COLO668 (cell line): Measurements from ENCODE around the gene KRTAP12-3.
A peak's percentile ranks its signal among the peaks of the same experiment; 100 is the strongest.

ENCODE experiments used
- DNase-seq: peaks from one replicate; lab custom pipeline; 2025; ENCODE audit not compliant: unreplicated experiment; lab: John Stamatoyannopoulos, UW

The KRTAP12-3 gene

GRCh38 chr21:44701541-44701940, 43.8 kb downstream of the KRTAP12-3 start:
- no peak for DNase-seq

GRCh38 chr21:44702111-44702972, 44.6 kb downstream of the KRTAP12-3 start:
- DNase-seq, result peak; percentile 67

- peak; percentile 81 for DNase-seq
Observed at GRCh38 chr21:44702973-44703730, 45.4 kb downstream of the KRTAP12-3 start.

GRCh38 chr21:44703731-44704635, 46.3 kb downstream of the KRTAP12-3 start:
- DNase-seq, result no peak

- DNase-seq, result no peak
Observed at GRCh38 chr21:44704636-44705001, 46.9 kb downstream of the KRTAP12-3 start.

GRCh38 chr21:44706026-44706705, 48.4 kb downstream of the KRTAP12-3 start:
- DNase-seq, result no peak

GRCh38 chr21:44706706-44707581, 49.2 kb downstream of the KRTAP12-3 start:
- DNase-seq, result no peak
